Liver (tissue), 9 donors: ENCODE data around the gene ROM1. TPM values are rescaled to one million over a fixed set of nuclear protein-coding genes. Genes with fewer than 3 reads are reported as not detected.

Source experiments
- DNase-seq: peaks from one replicate; pipeline ENCODE4 v3.0.0-alpha.2; 2017; ENCODE audit warnings: low spot score
- H3K27ac ChIP-seq, 2 donors: one replicate each; pipeline ENCODE4 v1.7.0; 2013; ENCODE audit warnings: inconsistent platforms in 2 of 2, low read length in 2 of 2, control low read depth in 1 of 2, low read depth in 1 of 2, mild to moderate bottlenecking in 1 of 2
- H3K27me3 ChIP-seq, 4 donors: one replicate each; pipeline versions ENCODE4 v1.6.1 to v1.7.0; 2013; ENCODE audit warnings: low read length in 3 of 4, inconsistent platforms in 1 of 4, mild to moderate bottlenecking in 1 of 4, moderate library complexity in 1 of 4; ENCODE audit not compliant: control insufficient read depth in 4 of 4, insufficient read depth in 4 of 4
- H3K36me3 ChIP-seq, 4 donors: one replicate each; pipeline versions ENCODE4 v1.6.1 to v1.7.0; 2013; ENCODE audit warnings: low read length in 3 of 4, mild to moderate bottlenecking in 3 of 4, low read depth in 1 of 4, moderate library complexity in 1 of 4; ENCODE audit not compliant: control insufficient read depth in 4 of 4, insufficient read depth in 3 of 4
- H3K4me1 ChIP-seq, 4 donors: one replicate each; pipeline versions ENCODE4 v1.6.1 to v1.7.0; 2013; ENCODE audit warnings: low read length in 3 of 4, mild to moderate bottlenecking in 3 of 4, moderate library complexity in 1 of 4; ENCODE audit not compliant: control insufficient read depth in 4 of 4, insufficient read depth in 4 of 4
- H3K4me3 ChIP-seq, 3 donors: one replicate each; pipeline versions ENCODE4 v1.6.1 to v1.7.0; 2013; ENCODE audit warnings: low read length in 3 of 3, control low read depth in 1 of 3, low read depth in 1 of 3, mild to moderate bottlenecking in 1 of 3
- H3K9ac ChIP-seq, 2 donors: one replicate each; pipeline ENCODE4 v1.7.0; 2013; ENCODE audit warnings: low read length in 2 of 2, mild to moderate bottlenecking in 2 of 2, moderate library complexity in 2 of 2, control low read depth in 1 of 2, low read depth in 1 of 2
- H3K9me3 ChIP-seq, 4 donors: one replicate each; pipeline versions ENCODE4 v1.6.1 to v1.7.0; 2013; ENCODE audit warnings: low read length in 3 of 4; ENCODE audit not compliant: control insufficient read depth in 4 of 4
- ATF3 ChIP-seq: IDR thresholded peaks from 2 replicates; pipeline ENCODE4 v1.6.1; 2016; ENCODE audit warnings: antibody characterized with exemption
- CTCF ChIP-seq: fragments of 150-350 bp; IDR thresholded peaks from 2 replicates; pipeline ENCODE4 v1.5.1; 2017; ENCODE audit warnings: improper control_type of control experiment, low read depth, low read length; ENCODE audit not compliant: missing input control
- EGR1 ChIP-seq, 2 donors: IDR thresholded peaks; 2 replicates each; pipeline ENCODE4 v1.6.1; 2016 to 2018; ENCODE audit warnings: antibody characterized with exemption in 2 of 2, low read depth in 2 of 2
- FOXA1 ChIP-seq: IDR thresholded peaks from 2 replicates; pipeline ENCODE4 v1.6.1; 2016; ENCODE audit warnings: antibody characterized with exemption
- FOXA2 ChIP-seq: IDR thresholded peaks from 2 replicates; pipeline ENCODE4 v1.6.1; 2016; ENCODE audit warnings: antibody characterized with exemption
- GABPA ChIP-seq, 2 donors: IDR thresholded peaks in 1 of 2; conservative IDR thresholded peaks in 1 of 2; 2 replicates each; pipeline ENCODE4 v1.6.1; 2016; ENCODE audit warnings: antibody characterized with exemption in 2 of 2, mild to moderate bottlenecking in 1 of 2, moderate library complexity in 1 of 2
- HNF4A ChIP-seq, 2 donors: conservative IDR thresholded peaks; 2 replicates each; pipeline ENCODE4 v1.6.1; 2016; ENCODE audit warnings: antibody characterized with exemption in 2 of 2, mild to moderate bottlenecking in 2 of 2
- HNF4G ChIP-seq: IDR thresholded peaks from 2 replicates; pipeline ENCODE4 v1.6.1; 2016; ENCODE audit warnings: antibody characterized with exemption
- JUND ChIP-seq, 2 donors: IDR thresholded peaks; 2 replicates each; pipeline ENCODE4 v1.6.1; 2016; ENCODE audit warnings: antibody characterized with exemption in 2 of 2
- MAX ChIP-seq: IDR thresholded peaks from 2 replicates; pipeline ENCODE4 v1.6.1; 2016; ENCODE audit warnings: antibody characterized with exemption
- NR2F2 ChIP-seq: IDR thresholded peaks from 2 replicates; pipeline ENCODE4 v1.6.1; 2016; ENCODE audit warnings: antibody characterized with exemption
- RAD21 ChIP-seq, 2 donors: IDR thresholded peaks; 2 replicates each; pipeline ENCODE4 v1.6.1; 2016; ENCODE audit warnings: antibody characterized with exemption in 2 of 2, mild to moderate bottlenecking in 2 of 2
- REST ChIP-seq: IDR thresholded peaks from 2 replicates; pipeline ENCODE4 v1.6.1; 2016; ENCODE audit warnings: antibody characterized with exemption, mild to moderate bottlenecking
- RXRA ChIP-seq, 2 donors: IDR thresholded peaks; 2 replicates each; pipeline ENCODE4 v1.6.1; 2017 to 2018; ENCODE audit warnings: antibody characterized with exemption in 2 of 2, mild to moderate bottlenecking in 1 of 2
- SP1 ChIP-seq: IDR thresholded peaks from 2 replicates; pipeline ENCODE4 v1.6.1; 2018; ENCODE audit warnings: antibody characterized with exemption, mild to moderate bottlenecking
- TAF1 ChIP-seq: conservative IDR thresholded peaks from 2 replicates; pipeline ENCODE4 v1.6.1; 2016; ENCODE audit warnings: antibody characterized with exemption, mild to moderate bottlenecking
- YY1 ChIP-seq: IDR thresholded peaks from 2 replicates; pipeline ENCODE4 v1.6.1; 2016; ENCODE audit warnings: antibody characterized with exemption, mild to moderate bottlenecking
- ZBTB33 ChIP-seq: IDR thresholded peaks from 2 replicates; pipeline ENCODE4 v1.6.1; 2016; ENCODE audit warnings: antibody characterized with exemption
- WGBS: extraction: QIAGEN DNeasy Blood & Tissue Kit; methylation state at CpG from one replicate; pipeline ENCODE4 v1.1.7; 2013; 5-methylcytosine and 5-hydroxymethylcytosine counted together
- polyA plus RNA-seq, 2 donors: library from polyadenylated mRNA; stranded (reverse) in 1 of 2; unstranded in 1 of 2; fragments of 200-250 nt in 1 of 2; fragments of >200 nt in 1 of 2; fragmentation: Nextera tagmentation in 1 of 2; extraction: Ambion mirVana in 1 of 2; gene quantifications; one replicate each; pipeline versions ENCODE4 v1.2.1 to v1.2.3, GENCODE V29; 2013 to 2015
- total RNA-seq, 2 donors: library from RNA; depleted of rRNA; stranded (reverse); fragments of >200 nt; gene quantifications; one replicate each; pipeline ENCODE4 v1.2.3, GENCODE V29; 2014
- donor health status: healthy.
- donor health status: healthy.
- donor health status: healthy.
- donor health status: healthy.
- donor health status: healthy.

The ROM1 gene
- total and polyA plus RNA-seq, 4 donors, result 0.84 to 3.9 (median 1.1) TPM

GRCh38 chr11:62601122-62601371 is 12.0 kb upstream of the ROM1 start:
- under 1% methylated on average over 30 of the region's 30 CpGs for WGBS
- Histone ChIP-seq H3K4me3 (peak overlapping the region; percentile 82 to 87 (median 87)), H3K27me3 (no peaks in the 10 kb centered on the region), H3K36me3 (peaks cover 6 to 29% (median 20%) of the 10 kb centered on the region in 4 donors), H3K9ac (peak overlapping the region; percentile 89 to 92), H3K27ac (peak overlapping the region; percentile 89 to 90), H3K4me1 (peaks cover 8 to 38% (median 24%) of the 10 kb centered on the region in 4 donors), H3K9me3 (no peaks in the 10 kb centered on the region)
- TF ChIP-seq RXRA (IDR thresholded peaks at IDR 0.05) (no peak), GABPA (IDR thresholded peaks at IDR 0.05 in 1 of 2, conservative IDR thresholded peaks at IDR 0.05 in 1 of 2) (peak; percentile 26 to 59)
- no peak for DNase-seq

GRCh38 chr11:62601372-62602140 is 11.5 kb upstream of the ROM1 start, which contains the start of gene MTA2:
Gene MTA2 (minus strand): TSS chr11:62601865. CDS start chr11:62601450, 415 bp downstream.
- peak; percentile 100 for DNase-seq
- peak within 1 kb of the TSS; percentile 82 to 87 (median 87) for H3K4me3 ChIP-seq
- peaks cover 4 to 24% (median 15%) of the 10 kb centered on the region in 4 donors for H3K36me3 ChIP-seq
- H3K9me3 ChIP-seq, result no peaks in the 10 kb centered on the region
- peaks cover 8 to 40% (median 26%) of the 10 kb centered on the region in 4 donors for H3K4me1 ChIP-seq
- no peaks in the 10 kb centered on the region for H3K27me3 ChIP-seq
- WGBS, result under 1% methylated on average over 83 of the region's 83 CpGs
- peak within 1 kb of the TSS; percentile 89 to 90 for H3K27ac ChIP-seq
- TF ChIP-seq SP1 (peak; percentile 51), YY1 (peak; percentile 36), EGR1 (IDR thresholded peaks at IDR 0.05; ENCODE audit: low read depth in 2 of 2) (peak; percentile 30 to 64), NR2F2 (peak; percentile 50), HNF4A (conservative IDR thresholded peaks at IDR 0.05) (no peak), CTCF (no peak), FOXA1 (peak; percentile 21), MAX (no peak), ZBTB33 (peak; percentile 94), TAF1 (no peak), FOXA2 (no peak), JUND (IDR thresholded peaks at IDR 0.05) (no peak), RAD21 (IDR thresholded peaks at IDR 0.05) (no peak), RXRA (IDR thresholded peaks at IDR 0.05) (no peak), REST (no peak), ATF3 (no peak), HNF4G (peak; percentile 92), GABPA (IDR thresholded peaks at IDR 0.05 in 1 of 2, conservative IDR thresholded peaks at IDR 0.05 in 1 of 2) (peak; percentile 67 to 87)
- H3K9ac ChIP-seq, result peak within 1 kb of the TSS; percentile 89 to 92
